Right lobe of liver (tissue), 6 donors: ENCODE results near the gene ANKRD13A. TPM values are rescaled to one million over a fixed set of nuclear protein-coding genes. Genes with fewer than 3 reads are reported as not detected.
A peak's percentile ranks its signal among the peaks of the same experiment; 100 is the strongest.

Experiments used
- ATAC-seq, 4 donors: fragments of 200-7000 bp; cut with Tn5 transposase; one replicate each; pipeline ENCODE4 v1.9.1; 2020; ENCODE audit warnings: mild to moderate bottlenecking in 4 of 4, moderate library complexity in 4 of 4
- DNase-seq, 3 donors: peaks; one replicate each; pipeline ENCODE4 v3.0.0-alpha.2; 2020
- H3K27ac ChIP-seq, 3 donors: fragments of 200-600 bp; one replicate each; pipeline ENCODE4 v1.8.0; 2022
- H3K27me3 ChIP-seq, 2 donors: fragments of 200-600 bp; one replicate each; pipeline ENCODE4 v1.8.0; 2022
- H3K36me3 ChIP-seq, 4 donors: fragments of 200-600 bp; sonication (generic) in 1 of 4; one replicate each; pipeline versions ENCODE4 v1.5.1 to v1.8.0; 2017 to 2022; ENCODE audit warnings: control low read depth in 1 of 4
- H3K4me1 ChIP-seq, 4 donors: fragments of 200-600 bp; sonication (generic) in 1 of 4; one replicate each; pipeline versions ENCODE4 v1.5.1 to v1.8.0; 2017 to 2022; ENCODE audit warnings: control low read depth in 1 of 4
- H3K4me3 ChIP-seq, 3 donors: fragments of 200-600 bp; one replicate each; pipeline ENCODE4 v1.8.0; 2022
- H3K9me3 ChIP-seq, 4 donors: fragments of 200-600 bp; sonication (generic) in 1 of 4; one replicate each; pipeline versions ENCODE4 v1.5.1 to v1.8.0; 2017 to 2022; ENCODE audit warnings: control low read depth in 1 of 4
- POLR2A ChIP-seq: fragments of 450-650 bp; IDR thresholded peaks from one replicate; pipeline ENCODE4 v1.6.1; 2017; ENCODE audit warnings: antibody characterized with exemption, mild to moderate bottlenecking
- WGBS: methylation state at CpG from one replicate; pipeline ENCODE4 v1.1.6; 2018; ENCODE audit warnings: low coverage, low lambda C conversion rate; ENCODE audit not compliant: insufficient coverage; ENCODE audit errors: missing lambda C conversion rate; 5-methylcytosine and 5-hydroxymethylcytosine counted together
- intact Hi-C, 2 donors: fragments of 100-400 bp; cut with DNase I; formaldehyde crosslinking; loops; one replicate each; pipeline versions ENCODE4 v1.11.2 to v1.14.1; 2022
- total RNA-seq, 6 experiments: library from RNA; depleted of rRNA in 2 of 6; stranded (reverse); fragments of >200 nt in 2 of 6; fragmentation: NEBNext Ultra II Directional in 3 of 6; extraction: Animal tissue kit (Norgen Biotek cat#: 25700) in 3 of 6; gene quantifications; one replicate each; pipeline versions ENCODE4 v1.1.0 to v1.2.4, GENCODE V29; 2016 to 2023
- TF ChIP-seq, protein P1 (sequence below), 4 donors: fragments of 200-600 bp in 3 of 4; fragments of 450-650 bp in 1 of 4; IDR thresholded peaks; one replicate each; pipeline versions ENCODE4 v1.5.1 to v1.8.0; 2016 to 2022; ENCODE audit warnings: antibody characterized with exemption in 4 of 4, mild to moderate bottlenecking in 2 of 4
- donor health status: DM: no; HTN: yes; CAD: no.
- donor health status: DM: no; HTN: no; CAD: no.
- donor health status: DM: no; HTN: no; CAD: no.
- donor health status: DM: no; HTN: yes; CAD: no.
- donor health status: DM: no; HTN: yes; CAD: no.

ANKRD13A gene
- total RNA-seq, 6 experiments from 2014 or later: 14.4 to 33.7 (median 24.6) TPM

DNA sequence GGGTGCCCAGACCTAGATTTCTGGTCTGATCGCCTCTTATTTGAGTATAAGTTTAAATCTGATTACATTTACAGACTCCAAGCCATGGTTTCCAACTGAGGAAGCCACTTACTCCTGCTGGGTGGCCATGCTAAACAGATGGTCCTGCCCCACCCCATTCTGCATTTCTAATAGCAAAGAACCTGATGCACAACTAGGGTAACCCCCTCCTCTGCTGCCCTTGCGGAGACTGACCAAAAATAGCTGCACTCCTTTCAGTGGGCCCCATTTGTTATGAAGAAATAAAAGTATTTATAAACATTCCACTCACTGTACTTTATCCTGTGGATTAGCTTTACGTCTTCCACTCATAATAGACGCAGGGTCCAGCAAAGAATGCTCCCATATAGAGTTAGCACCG lies 9.8 kb upstream of the ANKRD13A start:
- Histone ChIP-seq H3K4me3 (no peak overlapping the region), H3K36me3 (peaks cover 0 to 57% (median 14%) of the 10 kb centered on the region in 4 donors), H3K9me3 (no peaks in the 10 kb centered on the region), H3K27ac (no peak overlapping the region), H3K4me1 (peaks cover 0 to 4% (median 1%) of the 10 kb centered on the region in 4 donors), H3K27me3 (no peaks in the 10 kb centered on the region)
- DNase-seq (no peak), ATAC-seq (no peak)
- 89% methylated on average over 5 of the region's 5 CpGs for WGBS
- TF ChIP-seq POLR2A: no peak
- TF ChIP-seq, protein P1, sequence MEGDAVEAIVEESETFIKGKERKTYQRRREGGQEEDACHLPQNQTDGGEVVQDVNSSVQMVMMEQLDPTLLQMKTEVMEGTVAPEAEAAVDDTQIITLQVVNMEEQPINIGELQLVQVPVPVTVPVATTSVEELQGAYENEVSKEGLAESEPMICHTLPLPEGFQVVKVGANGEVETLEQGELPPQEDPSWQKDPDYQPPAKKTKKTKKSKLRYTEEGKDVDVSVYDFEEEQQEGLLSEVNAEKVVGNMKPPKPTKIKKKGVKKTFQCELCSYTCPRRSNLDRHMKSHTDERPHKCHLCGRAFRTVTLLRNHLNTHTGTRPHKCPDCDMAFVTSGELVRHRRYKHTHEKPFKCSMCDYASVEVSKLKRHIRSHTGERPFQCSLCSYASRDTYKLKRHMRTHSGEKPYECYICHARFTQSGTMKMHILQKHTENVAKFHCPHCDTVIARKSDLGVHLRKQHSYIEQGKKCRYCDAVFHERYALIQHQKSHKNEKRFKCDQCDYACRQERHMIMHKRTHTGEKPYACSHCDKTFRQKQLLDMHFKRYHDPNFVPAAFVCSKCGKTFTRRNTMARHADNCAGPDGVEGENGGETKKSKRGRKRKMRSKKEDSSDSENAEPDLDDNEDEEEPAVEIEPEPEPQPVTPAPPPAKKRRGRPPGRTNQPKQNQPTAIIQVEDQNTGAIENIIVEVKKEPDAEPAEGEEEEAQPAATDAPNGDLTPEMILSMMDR (IDR thresholded peaks at IDR 0.05): no peak
- intact Hi-C loops: no loop called here

DNA sequence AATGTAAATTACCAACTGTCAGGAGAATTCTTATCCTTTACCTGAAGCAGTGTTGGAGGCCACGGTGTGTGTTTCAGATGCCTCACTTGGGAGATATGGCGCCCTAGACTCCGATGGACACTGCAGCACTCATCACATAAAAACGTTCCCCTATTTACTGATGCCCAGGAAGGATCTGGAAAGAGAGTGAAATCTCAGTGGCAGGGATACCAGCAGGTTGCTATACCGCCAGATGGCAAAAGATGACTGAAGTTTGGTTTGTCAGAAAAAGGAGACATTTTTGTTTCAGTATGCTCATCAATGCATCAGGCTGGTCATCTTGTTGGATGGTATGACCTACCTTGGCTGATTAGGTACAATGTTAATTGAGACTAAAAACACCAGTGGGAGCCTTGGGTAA lies 7.6 kb upstream of the ANKRD13A start:
- H3K9me3 ChIP-seq: no peaks in the 10 kb centered on the region
- H3K4me3 ChIP-seq: no peak overlapping the region
- H3K27ac ChIP-seq: no peak overlapping the region
- DNase-seq (no peak), ATAC-seq (no peak)
- no peaks in the 10 kb centered on the region for H3K27me3 ChIP-seq
- H3K36me3 ChIP-seq: peaks cover 0 to 41% (median 12%) of the 10 kb centered on the region in 4 donors
- intact Hi-C loops: no loop called here
- H3K4me1 ChIP-seq: peaks cover 0 to 13% (median 3%) of the 10 kb centered on the region in 4 donors
- TF ChIP-seq, protein P1 (IDR thresholded peaks at IDR 0.05): no peak
- TF ChIP-seq POLR2A: no peak
- WGBS: 95% methylated on average over 4 of the region's 5 CpGs

DNA sequence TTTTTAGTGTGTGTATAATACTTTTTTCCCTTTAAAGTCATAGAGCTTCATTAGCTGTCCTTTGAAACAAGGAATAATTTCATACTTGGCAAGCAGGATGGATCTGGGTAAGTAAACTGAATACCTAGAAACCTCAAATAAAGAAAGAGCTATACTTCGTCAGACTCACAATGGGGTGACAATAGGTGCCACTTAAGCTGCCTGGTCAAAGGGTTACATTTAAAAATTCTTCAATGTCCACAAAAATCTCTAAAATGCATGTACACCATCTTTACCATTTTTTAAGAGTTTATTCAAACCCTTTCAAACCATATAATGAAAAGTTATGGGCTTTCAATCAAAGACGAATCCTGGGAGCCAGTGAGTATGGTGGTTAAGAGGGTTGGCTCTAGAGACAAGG lies 6.1 kb upstream of the ANKRD13A start:
- DNase-seq (no peak), ATAC-seq (no peak)
- Histone ChIP-seq H3K36me3 (peaks cover 0 to 32% (median 9%) of the 10 kb centered on the region in 4 donors), H3K4me3 (no peak overlapping the region), H3K9me3 (no peaks in the 10 kb centered on the region), H3K27ac (no peak overlapping the region), H3K27me3 (no peaks in the 10 kb centered on the region), H3K4me1 (peaks cover 0 to 13% (median 3%) of the 10 kb centered on the region in 4 donors)
- intact Hi-C loops: no loop called here
- 66% methylated on average over 2 of the region's 2 CpGs for WGBS
- no peak for TF ChIP-seq POLR2A
- TF ChIP-seq, protein P1 (IDR thresholded peaks at IDR 0.05): no peak

DNA sequence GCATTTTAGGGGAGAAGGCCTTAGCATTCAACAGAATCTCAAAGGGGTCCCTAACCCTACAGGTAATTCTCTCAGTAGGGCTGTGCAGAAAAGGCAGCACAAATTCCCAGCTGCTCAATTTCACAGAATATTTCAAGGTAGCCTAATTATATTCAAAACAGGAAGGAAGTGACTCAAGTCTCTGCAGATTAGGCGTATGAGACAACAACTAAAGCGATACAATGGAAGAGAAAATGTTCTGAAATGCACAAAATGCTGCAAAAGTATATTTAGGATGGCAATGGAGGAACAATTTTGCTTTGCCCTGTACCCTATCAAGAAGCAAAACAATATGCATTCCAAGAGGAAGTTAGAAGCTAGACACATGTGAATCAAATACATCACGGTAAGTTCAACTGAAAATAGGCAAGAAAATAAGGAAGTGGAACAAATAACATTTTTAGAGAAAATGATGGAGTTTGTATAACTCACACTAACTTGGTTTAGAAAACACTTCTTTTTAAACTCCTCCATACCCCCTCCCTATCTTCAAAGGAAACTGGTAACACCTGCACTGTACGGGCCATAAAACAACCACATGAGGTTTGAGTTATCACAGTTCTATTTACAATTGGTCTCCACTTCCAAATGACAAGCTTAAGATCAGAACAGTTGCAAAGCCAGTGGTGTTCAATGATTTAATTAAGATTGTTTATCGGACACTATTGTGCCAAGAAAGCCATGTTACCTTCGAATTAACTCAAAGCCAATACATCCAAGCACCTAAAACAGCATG lies 4.6 kb upstream of the ANKRD13A start:
- no peak for DNase-seq

More for the DNA sequence above, 4.6 kb upstream of the ANKRD13A start:
- Histone ChIP-seq H3K9me3 (no peaks in the 10 kb centered on the region), H3K4me3 (peak overlapping the region; percentile 95 to 99 (median 98)), H3K27ac (peak overlapping the region in 2 of 3 donors; percentile 90 to 97), H3K36me3 (peaks cover 0 to 17% (median 3%) of the 10 kb centered on the region in 4 donors), H3K4me1 (peaks cover 0 to 13% (median 3%) of the 10 kb centered on the region in 4 donors), H3K27me3 (no peaks in the 10 kb centered on the region)
- intact Hi-C loops: no loop called here
- TF ChIP-seq, protein P1 (IDR thresholded peaks at IDR 0.05): no peak
- TF ChIP-seq POLR2A: no peak
- 38% methylated on average over 6 of the region's 6 CpGs for WGBS
- no peak for ATAC-seq
